CD14-positive monocyte (primary cell): Measurements from ENCODE around the gene FNDC3B. TPM values are rescaled to one million over a fixed set of nuclear protein-coding genes. Genes with fewer than 3 reads are reported as not detected.

Experiments used
- DNase-seq, 3 donors: peaks; one replicate each; pipeline ENCODE4 v3.0.0-alpha.2; 2011 to 2022
- H2AFZ ChIP-seq: 2 replicates; pipeline ENCODE4 v1.6.0; 2012; ENCODE audit warnings: mild to moderate bottlenecking, low read depth, low read length, inconsistent platforms; ENCODE audit not compliant: insufficient read depth, poor library complexity, severe bottlenecking
- H3K27ac ChIP-seq, 2 donors: 1 replicate in 1 of 2; 2 replicates in 1 of 2; pipeline ENCODE4 v1.5.1; 2012 to 2013; ENCODE audit warnings: low read length in 2 of 2, control low read depth in 1 of 2, inconsistent platforms in 1 of 2, low read depth in 1 of 2, mild to moderate bottlenecking in 1 of 2
- H3K27me3 ChIP-seq, 2 donors: one replicate each; pipeline versions ENCODE4 v1.6.0 to v1.6.1; 2011 to 2013; ENCODE audit warnings: low read length in 2 of 2; ENCODE audit not compliant: control insufficient read depth in 2 of 2, insufficient read depth in 2 of 2
- H3K36me3 ChIP-seq, 2 donors: replicated peaks in 1 of 2; 1 replicate in 1 of 2; 2 replicates in 1 of 2; pipeline versions ENCODE4 v1.5.1 to v1.6.1; 2012 to 2013; ENCODE audit warnings: low read length in 2 of 2, control low read depth in 1 of 2, inconsistent platforms in 1 of 2, mild to moderate bottlenecking in 1 of 2; ENCODE audit not compliant: insufficient read depth in 2 of 2, control insufficient read depth in 1 of 2
- H3K4me1 ChIP-seq, 2 donors: 1 replicate in 1 of 2; 2 replicates in 1 of 2; pipeline versions ENCODE4 v1.5.1 to v1.6.1; 2012 to 2013; ENCODE audit warnings: low read length in 2 of 2, control low read depth in 1 of 2, inconsistent platforms in 1 of 2, mild to moderate bottlenecking in 1 of 2, moderate library complexity in 1 of 2; ENCODE audit not compliant: insufficient read depth in 2 of 2, control insufficient read depth in 1 of 2
- H3K4me2 ChIP-seq: replicated peaks from 2 replicates; pipeline ENCODE3; 2012; ENCODE audit warnings: low read length, moderate library complexity, mild to moderate bottlenecking; ENCODE audit not compliant: poor library complexity, severe bottlenecking; ENCODE audit errors: extremely low read depth
- H3K4me3 ChIP-seq, 3 experiments: fragments of 200-600 bp in 1 of 3; sonication (generic) in 1 of 3; replicated peaks in 1 of 3; 1 replicate in 2 of 3; 2 replicates in 1 of 3; pipeline ENCODE4 v1.5.1; 2011 to 2013; ENCODE audit warnings: low read length in 3 of 3, mild to moderate bottlenecking in 3 of 3, control low read depth in 2 of 3, low read depth in 2 of 3, inconsistent platforms in 1 of 3, moderate library complexity in 1 of 3
- H3K79me2 ChIP-seq: 2 replicates; pipeline ENCODE4 v1.6.0; 2012; ENCODE audit warnings: mild to moderate bottlenecking, control low read depth, inconsistent platforms, low read length, moderate library complexity; ENCODE audit not compliant: insufficient read depth
- H3K9ac ChIP-seq: 2 replicates; pipeline ENCODE4 v1.6.0; 2017; ENCODE audit warnings: low read length, mild to moderate bottlenecking; ENCODE audit not compliant: insufficient read depth, poor library complexity, severe bottlenecking
- H3K9me3 ChIP-seq, 2 donors: replicated peaks in 1 of 2; 1 replicate in 1 of 2; 2 replicates in 1 of 2; pipeline versions ENCODE4 v1.5.1 to v1.6.1; 2012 to 2013; ENCODE audit warnings: low read length in 2 of 2, control low read depth in 1 of 2; ENCODE audit not compliant: control insufficient read depth in 1 of 2, insufficient read depth in 1 of 2
- H4K20me1 ChIP-seq: 2 replicates; pipeline ENCODE4 v1.6.0; 2012; ENCODE audit warnings: mild to moderate bottlenecking, low read length, control low read depth, moderate library complexity; ENCODE audit not compliant: insufficient read depth
- H3K27ac Mint-ChIP-seq, 7 donors: one replicate each; pipeline ENCODE4 v1.8.0; 2020; ENCODE audit warnings: mild to moderate bottlenecking in 7 of 7, mixed read lengths in 7 of 7, moderate library complexity in 6 of 7, inconsistent platforms in 2 of 7
- H3K27me3 Mint-ChIP-seq, 3 donors: one replicate each; pipeline ENCODE4 v1.8.0; 2021 to 2022; ENCODE audit warnings: low read depth in 3 of 3, mild to moderate bottlenecking in 3 of 3, mixed read lengths in 3 of 3, moderate library complexity in 3 of 3, inconsistent platforms in 1 of 3
- H3K36me3 Mint-ChIP-seq, 2 donors: one replicate each; pipeline ENCODE4 v1.8.0; 2020; ENCODE audit warnings: mixed read lengths in 2 of 2, inconsistent platforms in 1 of 2, mild to moderate bottlenecking in 1 of 2
- H3K4me1 Mint-ChIP-seq: one replicate; pipeline ENCODE4 v1.8.0; 2020; ENCODE audit warnings: mild to moderate bottlenecking, mixed read lengths
- H3K4me3 Mint-ChIP-seq, 2 donors: one replicate each; pipeline ENCODE4 v1.8.0; 2020; ENCODE audit warnings: mild to moderate bottlenecking in 2 of 2, mixed read lengths in 2 of 2, moderate library complexity in 1 of 2
- H3K9me3 Mint-ChIP-seq, 7 donors: one replicate each; pipeline ENCODE4 v1.8.0; 2020 to 2022; ENCODE audit warnings: mixed read lengths in 7 of 7, mild to moderate bottlenecking in 6 of 7, moderate library complexity in 6 of 7, inconsistent platforms in 2 of 7
- CTCF ChIP-seq: fragments of 200-600 bp; IDR thresholded peaks from one replicate; pipeline ENCODE4 v1.8.0; 2022; ENCODE audit warnings: antibody characterized with exemption, mild to moderate bottlenecking
- WGBS: methylation state at CpG from one replicate; pipeline ENCODE4 v1.1.5; 2013; ENCODE audit warnings: missing lambda C conversion rate; ENCODE audit not compliant: insufficient coverage; 5-methylcytosine and 5-hydroxymethylcytosine counted together
- intact Hi-C, 2 donors: fragments of 100-400 bp; cut with micrococcal nuclease; formaldehyde crosslinking; loops; one replicate each; pipeline versions ENCODE4 v1.15.0 to v1.15.1; 2023
- polyA plus RNA-seq, 3 donors: library from polyadenylated mRNA; depleted of rRNA in 1 of 3; unstranded in 2 of 3; stranded (reverse) in 1 of 3; fragments of 300-500 nt in 2 of 3; fragments of >200 nt in 1 of 3; fragmentation: Illumina TruSeq in 2 of 3; gene quantifications; 1 replicate in 2 of 3; 2 replicates in 1 of 3; pipeline ENCODE4 v1.2.3, GENCODE V29; 2012 to 2021

The FNDC3B gene
- polyA plus RNA-seq, 3 donors: 19.6 to 36.1 (median 25.7) TPM

GRCh38 chr3:172323894-172324610, 284.7 kb downstream of the FNDC3B start:
- intact Hi-C loops: no loop called here
- H3K9me3 ChIP-seq: no peaks in the 10 kb centered on the region

More at GRCh38 chr3:172323894-172324610, 284.7 kb downstream of the FNDC3B start:
- H3K27ac ChIP-seq: peak overlapping the region in 1 of 2 donors; percentile 22
- no peaks in the 10 kb centered on the region for H3K4me1 ChIP-seq
- H3K9me3 Mint-ChIP-seq: peaks cover 0 to 3% (median 0%) of the 10 kb centered on the region in 7 donors
- no peaks in the 10 kb centered on the region for H3K27me3 ChIP-seq
- peaks cover 74 to 95% of the 10 kb centered on the region in 2 donors for H3K36me3 Mint-ChIP-seq
- no peaks in the 10 kb centered on the region for H3K79me2 ChIP-seq
- TF ChIP-seq CTCF: no peak
- peak overlapping the region in 4 of 7 donors; percentile 6 to 78 (median 27) for H3K27ac Mint-ChIP-seq
- no peak overlapping the region for H3K4me3 Mint-ChIP-seq
- WGBS: 75% methylated on average over 8 of the region's 10 CpGs
- H3K36me3 ChIP-seq: peaks cover 71 to 96% of the 10 kb centered on the region in 2 donors
- H3K9ac ChIP-seq: no peak overlapping the region
- no peaks in the 10 kb centered on the region for H3K4me1 Mint-ChIP-seq
- peaks cover 10% of the 10 kb centered on the region for H4K20me1 ChIP-seq
- H2AFZ ChIP-seq: no peak overlapping the region
- H3K27me3 Mint-ChIP-seq: peaks cover 0 to 3% (median 2%) of the 10 kb centered on the region in 3 donors
- DNase-seq: no peak
- no peak overlapping the region for H3K4me2 ChIP-seq
- H3K4me3 ChIP-seq: no peak overlapping the region
